ENCODE measurements around the gene ETV5. TPM values are rescaled to one million over a fixed set of nuclear protein-coding genes. Genes with fewer than 3 reads are reported as not detected.

ETV5 gene
- polyA plus RNA-seq, 1 experiment, result 24.1 TPM

GRCh38 chr3:186119499-186119898 is 10.6 kb upstream of the ETV5 start:
- Histone ChIP-seq H3K36me3 (ENCODE audit: control insufficient read depth, insufficient read depth, low read length) (no peaks in the 10 kb centered on the region), H3K4me3 (ENCODE audit: low read depth, low read length) (no peak overlapping the region), H3K27me3 (ENCODE audit: control insufficient read depth, insufficient read depth, low read length) (peaks cover 7% of the 10 kb centered on the region)
- no peak for DNase-seq (ENCODE audit: low read depth)
- CTCF ChIA-PET, result interaction anchor here (0.9 kb wide), 1 partner anchor 90 kb away, joined by 3 read pairs; no protein-coding TSS in a partner anchor
- TF ChIP-seq CTCF (IDR thresholded peaks at IDR 0.05; ENCODE audit: insufficient read depth, low read depth, low read length), result no peak
- POLR2A ChIA-PET, result no interaction called here

DNA sequence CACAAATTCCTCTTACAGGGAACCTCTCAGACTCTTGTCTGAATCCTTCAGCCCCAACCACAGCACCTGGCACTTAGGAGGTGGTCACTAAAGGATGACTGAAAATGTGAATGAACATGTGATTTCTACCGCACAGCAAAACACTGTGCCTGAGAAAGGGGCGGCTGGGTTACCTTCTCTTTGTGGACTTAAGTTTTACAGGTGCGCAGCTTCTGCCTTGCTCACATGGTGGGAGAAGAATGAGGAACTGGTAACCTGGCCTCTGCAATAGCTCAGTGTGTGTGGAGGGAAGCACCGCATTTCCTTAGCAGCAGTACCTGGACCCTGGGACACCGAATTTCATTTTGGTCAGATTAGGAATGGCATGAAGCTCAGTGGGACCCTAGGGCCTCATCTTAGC is 9.8 kb upstream of the ETV5 start:
- ChIA-PET CTCF (interaction anchor here (0.9 kb wide), 1 partner anchor 91 kb away, joined by 3 read pairs; no protein-coding TSS in a partner anchor), POLR2A (no interaction called here)
- Histone ChIP-seq H3K27me3 (ENCODE audit: control insufficient read depth, insufficient read depth, low read length) (peaks cover 9% of the 10 kb centered on the region), H3K4me3 (ENCODE audit: low read depth, low read length) (no peak overlapping the region), H3K36me3 (ENCODE audit: control insufficient read depth, insufficient read depth, low read length) (no peaks in the 10 kb centered on the region)
- no peak for DNase-seq (ENCODE audit: low read depth)
- TF ChIP-seq CTCF (IDR thresholded peaks at IDR 0.05; ENCODE audit: insufficient read depth, low read depth, low read length), result no peak

DNA sequence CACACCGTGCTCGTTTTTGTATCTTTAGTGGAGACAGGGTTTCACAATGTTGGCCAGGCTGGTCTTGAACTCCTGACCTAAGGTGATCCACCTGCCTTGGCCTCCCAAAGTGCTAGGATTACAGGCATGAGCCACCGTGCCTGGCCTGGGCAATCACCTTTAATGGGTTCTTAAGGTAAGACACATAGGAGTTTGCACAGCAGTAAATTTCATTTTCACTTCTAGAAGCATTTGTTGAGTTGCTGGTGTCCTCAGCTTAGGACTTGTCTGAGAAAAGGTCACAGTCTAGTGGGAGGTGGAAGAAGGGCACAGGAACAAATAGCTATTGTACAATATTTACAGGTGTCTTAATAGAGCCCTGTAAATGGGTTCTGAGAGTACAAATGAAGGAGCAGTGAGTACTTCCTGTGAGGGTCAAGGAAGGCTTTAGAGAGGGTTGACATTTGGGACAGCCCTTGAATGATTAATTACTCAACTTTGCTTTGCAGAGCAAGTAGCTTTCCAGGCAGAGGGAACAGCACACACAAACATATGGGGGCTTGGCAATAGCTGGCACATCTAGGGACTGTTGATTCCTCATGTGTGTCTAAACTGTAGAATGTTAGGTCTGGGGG is 8.7 kb upstream of the ETV5 start:
- no peak for TF ChIP-seq CTCF (IDR thresholded peaks at IDR 0.05; ENCODE audit: insufficient read depth, low read depth, low read length)
- CTCF ChIA-PET, result no interaction called here
- POLR2A ChIA-PET, result no interaction called here
- no peak overlapping the region for H3K4me3 ChIP-seq (ENCODE audit: low read depth, low read length)
- no peaks in the 10 kb centered on the region for H3K36me3 ChIP-seq (ENCODE audit: control insufficient read depth, insufficient read depth, low read length)
- peaks cover 10% of the 10 kb centered on the region for H3K27me3 ChIP-seq (ENCODE audit: control insufficient read depth, insufficient read depth, low read length)
- no peak for DNase-seq (ENCODE audit: low read depth)

- H3K27me3 ChIP-seq (ENCODE audit: control insufficient read depth, insufficient read depth, low read length), result peaks cover 16% of the 10 kb centered on the region
- no peak overlapping the region for H3K4me3 ChIP-seq (ENCODE audit: low read depth, low read length)
- no peak for TF ChIP-seq CTCF (IDR thresholded peaks at IDR 0.05; ENCODE audit: insufficient read depth, low read depth, low read length)
- ChIA-PET CTCF (no interaction called here), POLR2A (interaction anchor here (0.7 kb wide), 1 partner anchor 1178 kb away, joined by 9 read pairs; no protein-coding TSS in a partner anchor)
- no peak for DNase-seq (ENCODE audit: low read depth)
- H3K36me3 ChIP-seq (ENCODE audit: control insufficient read depth, insufficient read depth, low read length), result no peaks in the 10 kb centered on the region
Observed at GRCh38 chr3:186115239-186115996, 6.5 kb upstream of the ETV5 start.

Data from BJ (cell line).